ENCODE data around the gene SORT1.
A peak's percentile ranks its signal among the peaks of the same experiment; 100 is the strongest.
"Not testable (repeated sequence)": the region's sequence is repeated elsewhere in the genome, so short reads cannot be mapped to it uniquely, and the experiment has no call there.

The SORT1 gene

GRCh38 chr1:109315288-109315687 lies 82.4 kb downstream of the SORT1 start:
- H3K27ac Mint-ChIP-seq, result no peak overlapping the region
- H3K27me3 Mint-ChIP-seq, result peaks cover 8% of the 10 kb centered on the region
- no peaks in the 10 kb centered on the region for H3K9me3 Mint-ChIP-seq
- H3K4me1 Mint-ChIP-seq, result no peaks in the 10 kb centered on the region
- DNase-seq (ENCODE audit: low spot score in 2 of 2) (no peak), ATAC-seq (ENCODE audit: low read depth) (no peak)
- no peaks in the 10 kb centered on the region for H3K36me3 Mint-ChIP-seq
- no peak overlapping the region for H3K4me3 Mint-ChIP-seq

DNA sequence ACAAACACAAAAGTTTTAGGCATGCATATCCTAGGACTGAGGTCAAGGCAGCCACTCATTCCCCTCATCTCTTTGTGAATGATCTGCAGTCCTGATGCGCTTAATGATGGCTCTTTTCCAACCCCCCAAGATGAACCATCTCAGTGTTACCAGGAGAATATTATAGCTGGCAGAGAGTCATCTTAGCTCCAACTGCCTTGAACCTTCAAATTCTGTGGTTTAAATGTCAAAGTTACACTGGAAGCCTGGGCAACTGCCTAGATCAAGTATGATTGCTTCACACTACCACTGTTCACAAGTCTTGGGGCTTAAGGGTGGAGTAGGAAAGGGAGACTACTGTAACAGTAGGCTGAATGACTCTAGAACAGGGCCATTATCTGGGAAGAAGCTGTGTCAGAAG lies 82.9 kb downstream of the SORT1 start:
- no peak overlapping the region for H3K4me3 Mint-ChIP-seq
- H3K4me1 Mint-ChIP-seq, result no peaks in the 10 kb centered on the region
- ATAC-seq (ENCODE audit: low read depth) (no peak), DNase-seq (ENCODE audit: low spot score in 2 of 2) (no peak)
- no peaks in the 10 kb centered on the region for H3K9me3 Mint-ChIP-seq
- H3K27me3 Mint-ChIP-seq, result peaks cover 10% of the 10 kb centered on the region
- H3K36me3 Mint-ChIP-seq, result no peaks in the 10 kb centered on the region
- no peak overlapping the region for H3K27ac Mint-ChIP-seq

GRCh38 chr1:109312978-109313775 lies 84.5 kb downstream of the SORT1 start:
- DNase-seq (ENCODE audit: low spot score in 2 of 2) (no peak), ATAC-seq (ENCODE audit: low read depth) (no peak)
- H3K4me3 Mint-ChIP-seq, result no peak overlapping the region
- no peaks in the 10 kb centered on the region for H3K36me3 Mint-ChIP-seq
- H3K27me3 Mint-ChIP-seq, result peaks cover 8% of the 10 kb centered on the region
- H3K27ac Mint-ChIP-seq, result no peak overlapping the region
- H3K9me3 Mint-ChIP-seq, result no peaks in the 10 kb centered on the region
- no peaks in the 10 kb centered on the region for H3K4me1 Mint-ChIP-seq

DNA sequence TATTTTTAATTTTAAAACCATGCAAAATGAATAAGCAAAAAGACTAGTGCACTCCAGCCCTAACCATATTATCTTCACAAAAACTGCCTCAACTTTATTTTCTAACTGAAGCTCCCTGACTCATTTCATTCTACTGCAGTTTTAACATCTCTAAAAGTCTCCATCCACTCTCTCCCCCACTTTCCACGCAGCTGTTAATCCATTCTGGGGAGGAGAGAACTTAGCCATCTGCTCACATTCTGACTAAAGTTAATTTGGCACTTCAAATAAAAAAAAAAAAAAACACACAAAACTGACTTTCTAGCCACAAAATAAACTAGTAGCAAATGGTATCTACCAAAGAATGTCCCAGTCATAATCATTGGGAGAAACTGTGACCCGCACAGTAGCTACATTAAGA lies 85.5 kb downstream of the SORT1 start:
- ATAC-seq (ENCODE audit: low read depth), result no peak
- Mint-ChIP-seq H3K9me3 (no peaks in the 10 kb centered on the region), H3K4me3 (no peak overlapping the region), H3K36me3 (no peaks in the 10 kb centered on the region), H3K27ac (no peak overlapping the region), H3K27me3 (peaks cover 8% of the 10 kb centered on the region), H3K4me1 (peaks cover 6% of the 10 kb centered on the region)
- no peak for DNase-seq (ENCODE audit: low spot score in 2 of 2)

DNA sequence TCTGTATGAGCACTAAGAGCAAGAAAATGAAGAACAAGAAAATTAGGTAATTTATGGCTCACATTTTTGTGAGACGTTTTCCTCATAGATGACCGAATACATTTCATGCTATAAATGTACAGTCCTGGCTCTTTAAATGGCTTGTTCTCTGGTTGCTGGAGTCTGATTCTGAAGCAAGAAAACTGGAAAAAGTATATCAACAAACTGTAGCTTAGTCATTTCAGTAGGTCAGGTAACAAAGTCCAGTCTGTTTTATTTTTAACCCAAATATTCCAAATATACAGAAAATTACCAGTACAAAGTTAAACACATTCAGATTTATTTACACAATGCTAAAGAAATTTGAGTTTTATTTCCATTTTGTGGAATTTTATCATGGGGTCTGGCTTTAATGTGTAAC lies 88.4 kb downstream of the SORT1 start:
- Mint-ChIP-seq H3K4me1 (peaks cover 6% of the 10 kb centered on the region), H3K27me3 (peaks cover 8% of the 10 kb centered on the region), H3K27ac (no peak overlapping the region), H3K9me3 (no peaks in the 10 kb centered on the region), H3K4me3 (no peak overlapping the region), H3K36me3 (no peaks in the 10 kb centered on the region)
- DNase-seq (ENCODE audit: low spot score in 2 of 2) (no peak), ATAC-seq (ENCODE audit: low read depth) (no peak)

- Mint-ChIP-seq H3K4me3 (peak overlapping the region; percentile 49), H3K9me3 (no peaks in the 10 kb centered on the region), H3K4me1 (peaks cover 6% of the 10 kb centered on the region), H3K36me3 (no peaks in the 10 kb centered on the region), H3K27me3 (peaks cover 6% of the 10 kb centered on the region), H3K27ac (peak overlapping the region; percentile 14)
- peak; percentile 16 to 30 for DNase-seq (ENCODE audit: low spot score in 2 of 2)
- ATAC-seq (ENCODE audit: low read depth), result peak; percentile 87
These were observed 90.3 kb downstream of the SORT1 start for GRCh38 chr1:109307274-109308021.

- ATAC-seq (ENCODE audit: low read depth), result no peak
- no peaks in the 10 kb centered on the region for H3K36me3 Mint-ChIP-seq
- H3K4me3 Mint-ChIP-seq, result peak within 1 kb of the TSS; percentile 49
- peak within 1 kb of the TSS; percentile 14 for H3K27ac Mint-ChIP-seq
- peaks cover 6% of the 10 kb centered on the region for H3K27me3 Mint-ChIP-seq
- no peak for DNase-seq (ENCODE audit: low spot score in 2 of 2)
- no peaks in the 10 kb centered on the region for H3K9me3 Mint-ChIP-seq
- H3K4me1 Mint-ChIP-seq, result peaks cover 6% of the 10 kb centered on the region
These were observed 90.9 kb downstream of the SORT1 start, which contains the start of gene MYBPHL for GRCh38 chr1:109306832-109307273. MYBPHL (minus strand) TSS chr1:109307011; CDS start chr1:109306991, 20 bp downstream.

GRCh38 chr1:109305991-109306390 lies 91.7 kb downstream of the SORT1 start:
- H3K36me3 Mint-ChIP-seq; H3K9me3 Mint-ChIP-seq; H3K27ac Mint-ChIP-seq; H3K4me1 Mint-ChIP-seq; H3K4me3 Mint-ChIP-seq; ATAC-seq (ENCODE audit: low read depth); H3K27me3 Mint-ChIP-seq; DNase-seq (ENCODE audit: low spot score in 2 of 2): not testable (repeated sequence)

DNA sequence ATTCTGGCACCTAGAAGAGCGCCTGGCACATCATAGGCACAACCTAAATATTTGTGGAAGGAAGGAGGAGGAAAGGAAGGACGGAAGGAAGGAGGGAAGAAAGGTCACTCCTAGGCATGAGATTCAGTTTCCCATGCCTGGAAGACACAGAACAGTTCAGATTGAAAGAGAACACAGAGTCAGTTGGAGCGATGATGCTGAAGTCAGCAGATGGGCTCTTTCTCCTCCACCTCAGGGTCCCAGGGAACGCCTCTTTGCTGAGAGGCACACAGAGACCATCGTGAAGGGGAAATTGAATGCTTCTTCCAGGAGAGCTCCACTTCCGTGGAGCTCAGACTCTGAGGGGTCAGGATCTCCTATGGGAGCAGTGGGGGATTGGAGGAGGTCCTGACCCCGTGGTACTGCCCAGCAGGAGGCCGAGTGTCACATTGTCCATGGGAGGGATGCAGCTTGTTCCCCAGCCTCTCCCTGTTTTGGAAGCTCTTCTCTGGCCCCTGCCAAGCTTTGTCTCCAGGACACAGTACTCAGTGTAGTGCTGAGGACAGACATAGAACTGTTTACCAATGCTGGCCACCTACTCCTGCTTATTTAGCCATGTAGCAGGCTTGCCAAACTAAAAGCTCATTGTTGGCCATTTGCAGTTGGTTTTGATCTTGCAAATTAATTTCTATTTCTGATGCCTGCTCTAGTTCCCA lies 93.3 kb downstream of the SORT1 start:
- Mint-ChIP-seq H3K36me3 (no peaks in the 10 kb centered on the region), H3K4me1 (peaks cover 6% of the 10 kb centered on the region), H3K9me3 (no peaks in the 10 kb centered on the region), H3K27me3 (peaks cover 4% of the 10 kb centered on the region), H3K4me3 (no peak overlapping the region), H3K27ac (no peak overlapping the region)
- no peak for DNase-seq (ENCODE audit: low spot score in 2 of 2)
- ATAC-seq (ENCODE audit: low read depth), result no peak

DNA sequence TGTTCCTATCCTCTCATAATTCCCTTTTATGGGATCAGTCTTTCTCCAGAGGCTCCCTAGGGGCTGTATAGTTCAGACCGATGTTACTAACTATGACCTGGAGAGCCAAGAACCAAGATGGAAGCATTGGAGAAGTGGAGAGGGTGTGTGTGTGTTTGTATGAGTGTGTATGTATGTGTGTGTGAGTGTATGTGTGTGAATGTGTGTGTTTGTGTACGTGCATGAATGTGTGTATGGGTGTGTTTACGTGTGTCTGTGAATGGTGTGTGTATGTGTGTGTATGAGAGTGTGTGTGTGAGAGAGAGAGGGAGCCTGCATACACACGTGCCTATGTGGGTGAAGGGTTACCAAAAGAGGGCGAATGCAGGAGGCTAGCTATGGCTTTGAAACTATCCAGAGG lies 95.8 kb downstream of the SORT1 start:
- Mint-ChIP-seq H3K4me3 (no peak overlapping the region), H3K27ac (no peak overlapping the region), H3K27me3 (peaks cover 10% of the 10 kb centered on the region), H3K36me3 (no peaks in the 10 kb centered on the region), H3K4me1 (peaks cover 6% of the 10 kb centered on the region), H3K9me3 (no peaks in the 10 kb centered on the region)
- no peak for ATAC-seq (ENCODE audit: low read depth)
- no peak for DNase-seq (ENCODE audit: low spot score in 2 of 2)

GRCh38 chr1:109300650-109301151 lies 97.0 kb downstream of the SORT1 start:
- ATAC-seq (ENCODE audit: low read depth) (no peak), DNase-seq (ENCODE audit: low spot score in 2 of 2) (no peak)
- Mint-ChIP-seq H3K27ac (no peak overlapping the region), H3K4me3 (no peak overlapping the region), H3K36me3 (no peaks in the 10 kb centered on the region), H3K4me1 (peaks cover 7% of the 10 kb centered on the region), H3K9me3 (no peaks in the 10 kb centered on the region), H3K27me3 (peaks cover 10% of the 10 kb centered on the region)

GRCh38 chr1:109299558-109300343 lies 98.0 kb downstream of the SORT1 start:
- H3K4me1 Mint-ChIP-seq, result peaks cover 14% of the 10 kb centered on the region
- DNase-seq (ENCODE audit: low spot score in 2 of 2), result no peak
- H3K27ac Mint-ChIP-seq, result no peak overlapping the region
- no peak for ATAC-seq (ENCODE audit: low read depth)
- H3K36me3 Mint-ChIP-seq, result no peaks in the 10 kb centered on the region
- H3K4me3 Mint-ChIP-seq, result no peak overlapping the region
- peaks cover 10% of the 10 kb centered on the region for H3K27me3 Mint-ChIP-seq
- H3K9me3 Mint-ChIP-seq, result no peaks in the 10 kb centered on the region
